Stomach (tissue), 9 donors: Measurements from ENCODE around the gene COL5A1. TPM values are rescaled to one million over a fixed set of nuclear protein-coding genes. Genes with fewer than 3 reads are reported as not detected.
A peak's percentile ranks its signal among the peaks of the same experiment; 100 is the strongest.

Source experiments
- DNase-seq, 2 donors: peaks; one replicate each; pipeline versions ENCODE4 v3.0.0 to v3.0.0-alpha.2; 2013 to 2019
- H3K27ac ChIP-seq, 5 donors: fragments of 200-600 bp in 4 of 5; sonication (generic) in 4 of 5; one replicate each; pipeline ENCODE4 v1.5.1; 2013 to 2019; ENCODE audit warnings: mild to moderate bottlenecking in 1 of 5, moderate library complexity in 1 of 5
- H3K27me3 ChIP-seq, 3 donors: fragments of 200-600 bp; sonication (generic); one replicate each; pipeline ENCODE4 v1.5.1; 2017 to 2019; ENCODE audit warnings: mixed run types in 1 of 3
- H3K36me3 ChIP-seq, 4 donors: fragments of 200-600 bp; sonication (generic); 1 replicate in 3 of 4; 2 replicates in 1 of 4; pipeline ENCODE4 v1.5.1; 2016 to 2019
- H3K4me1 ChIP-seq, 4 donors: fragments of 200-600 bp; sonication (generic); one replicate each; pipeline ENCODE4 v1.5.1; 2016 to 2019
- H3K4me3 ChIP-seq, 4 donors: fragments of 200-600 bp; sonication (generic) in 3 of 4; one replicate each; pipeline ENCODE4 v1.5.1; 2016 to 2019; ENCODE audit warnings: mild to moderate bottlenecking in 1 of 4
- H3K9me3 ChIP-seq, 4 donors: fragments of 200-600 bp; sonication (generic); one replicate each; pipeline ENCODE4 v1.5.1; 2016 to 2019
- CTCF ChIP-seq, 7 experiments: fragments of 450-650 bp in 4 of 7; fragments of 200-600 bp in 3 of 7; sonication (generic) in 3 of 7; IDR thresholded peaks; one replicate each; pipeline ENCODE4 v1.5.1; 2016 to 2019; ENCODE audit warnings: antibody characterized with exemption in 7 of 7, control low read depth in 2 of 7, mild to moderate bottlenecking in 1 of 7
- EP300 ChIP-seq: sonication (generic); formaldehyde crosslinking; IDR thresholded peaks from one replicate; pipeline ENCODE4 v1.6.1; 2017; ENCODE audit warnings: antibody characterized with exemption
- POLR2A ChIP-seq, 4 donors: fragments of 450-650 bp; IDR thresholded peaks; one replicate each; pipeline ENCODE4 v1.6.1; 2016; ENCODE audit warnings: antibody characterized with exemption in 4 of 4, control low read depth in 2 of 4, mild to moderate bottlenecking in 1 of 4, moderate library complexity in 1 of 4
- POLR2AphosphoS5 ChIP-seq, 3 donors: sonication (generic); formaldehyde crosslinking; IDR thresholded peaks; one replicate each; pipeline ENCODE4 v1.6.1; 2016; ENCODE audit warnings: antibody characterized with exemption in 3 of 3
- WGBS, 5 donors: extraction: QIAGEN DNeasy Blood & Tissue Kit in 3 of 5; methylation state at CpG; one replicate each; pipeline versions ENCODE4 v1.1.5 to v1.1.7; 2013 to 2018; 5-methylcytosine and 5-hydroxymethylcytosine counted together
- intact Hi-C: fragments of 100-400 bp; cut with DNase I; formaldehyde crosslinking; loops from one replicate; pipeline ENCODE4 v1.15.1; 2023; ENCODE audit warnings: low total_unique reads
- polyA plus RNA-seq, 3 donors: library from polyadenylated mRNA; stranded (reverse); fragments of 200-250 nt; gene quantifications; one replicate each; pipeline ENCODE4 v1.2.3, GENCODE V29; 2013
- total RNA-seq, 5 donors: library from RNA; depleted of rRNA; stranded (reverse); fragments of >200 nt; gene quantifications; one replicate each; pipeline versions ENCODE4 v1.1.0 to v1.2.3, GENCODE V29; 2014 to 2016
- donor health status: healthy with polysubstance abuse.
- donor health status: Bipolar disorder and iron deficiency.
- donor health status: healthy.

COL5A1 gene
- total and polyA plus RNA-seq, 8 donors: 7.3 to 205 (median 26.4) TPM

- Histone ChIP-seq H3K9me3 (no peaks in the 10 kb centered on the region), H3K36me3 (peaks cover 0 to 14% (median 2%) of the 10 kb centered on the region in 4 donors), H3K4me1 (peaks cover 8 to 38% (median 22%) of the 10 kb centered on the region in 4 donors), H3K4me3 (no peak overlapping the region), H3K27ac (peak overlapping the region in 1 of 5 donors; percentile 24), H3K27me3 (peaks cover 0 to 5% (median 0%) of the 10 kb centered on the region in 3 donors)
- no peak for DNase-seq
- 77 to 84% (median 80%) methylated on average over 10 to 12 of the region's 12 CpGs for WGBS, 5 donors
- TF ChIP-seq POLR2A (IDR thresholded peaks at IDR 0.05): no peak
- no peak for TF ChIP-seq EP300
- TF ChIP-seq POLR2AphosphoS5 (IDR thresholded peaks at IDR 0.05): no peak
- TF ChIP-seq CTCF (IDR thresholded peaks at IDR 0.05): no peak
- intact Hi-C loops: loop anchor here (5.0 kb wide), 1 partner anchor 43 kb away; no protein-coding TSS in a partner anchor
Observed at GRCh38 chr9:134694714-134695113, 53.1 kb downstream of the COL5A1 start.

DNA sequence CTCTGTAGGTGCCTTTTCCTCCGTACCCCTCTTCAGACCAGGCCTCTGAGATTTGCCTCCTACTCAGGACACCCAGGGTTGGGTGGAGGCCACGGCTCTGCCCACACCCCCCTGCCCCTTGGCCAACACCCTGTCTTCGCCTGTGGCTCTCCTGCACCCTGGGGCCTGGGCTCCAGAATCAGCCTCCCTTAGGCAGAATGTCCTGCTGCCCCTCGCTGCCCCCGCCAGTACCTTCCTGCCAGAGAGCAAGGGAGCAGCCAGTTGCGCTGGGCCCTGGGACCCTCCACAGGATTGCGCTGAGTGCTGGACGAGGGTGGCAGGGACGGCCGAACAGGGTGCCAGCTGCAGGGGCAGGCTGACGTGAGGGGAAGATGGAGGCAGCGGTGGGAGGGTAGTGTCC is 53.5 kb downstream of the COL5A1 start:
- no peak for DNase-seq
- 78 to 89% (median 83%) methylated on average over 10 to 12 of the region's 12 CpGs for WGBS, 5 donors
- intact Hi-C loops: loop anchor here (5.0 kb wide), 1 partner anchor 42 kb away; no protein-coding TSS in a partner anchor

GRCh38 chr9:134696433-134696832 is 54.8 kb downstream of the COL5A1 start:
- intact Hi-C loops: loop anchor here (5.0 kb wide), 1 partner anchor 41 kb away; no protein-coding TSS in a partner anchor
- H3K27ac ChIP-seq: no peak overlapping the region
- peaks cover 0 to 5% (median 0%) of the 10 kb centered on the region in 3 donors for H3K27me3 ChIP-seq
- H3K4me3 ChIP-seq: no peak overlapping the region
- WGBS, 5 donors: 73 to 79% (median 74%) methylated on average over 8 of the region's 8 CpGs
- peaks cover 4 to 24% (median 13%) of the 10 kb centered on the region in 4 donors for H3K4me1 ChIP-seq
- no peak for DNase-seq
- H3K36me3 ChIP-seq: peaks cover 9 to 28% (median 15%) of the 10 kb centered on the region in 4 donors
- H3K9me3 ChIP-seq: no peaks in the 10 kb centered on the region
- TF ChIP-seq POLR2AphosphoS5 (IDR thresholded peaks at IDR 0.05): no peak
- no peak for TF ChIP-seq CTCF (IDR thresholded peaks at IDR 0.05)
- no peak for TF ChIP-seq POLR2A (IDR thresholded peaks at IDR 0.05)
- TF ChIP-seq EP300: no peak

More for the DNA sequence above, 53.5 kb downstream of the COL5A1 start:
- TF ChIP-seq POLR2AphosphoS5 (IDR thresholded peaks at IDR 0.05) (no peak), EP300 (no peak), POLR2A (IDR thresholded peaks at IDR 0.05) (no peak), CTCF (IDR thresholded peaks at IDR 0.05) (no peak)
- Histone ChIP-seq H3K27me3 (peaks cover 0 to 5% (median 0%) of the 10 kb centered on the region in 3 donors), H3K27ac (peak overlapping the region in 1 of 5 donors; percentile 24), H3K9me3 (no peaks in the 10 kb centered on the region), H3K4me3 (no peak overlapping the region), H3K36me3 (peaks cover 0 to 16% (median 4%) of the 10 kb centered on the region in 4 donors), H3K4me1 (peaks cover 7 to 34% (median 18%) of the 10 kb centered on the region in 4 donors)

GRCh38 chr9:134698111-134698510 is 56.5 kb downstream of the COL5A1 start:
- 53 to 72% (median 63%) methylated on average over 1 to 5 of the region's 5 CpGs for WGBS, 5 donors
- DNase-seq: no peak
- Histone ChIP-seq H3K27me3 (peaks cover 0 to 5% (median 0%) of the 10 kb centered on the region in 3 donors), H3K4me1 (peaks cover 5 to 27% (median 16%) of the 10 kb centered on the region in 4 donors), H3K4me3 (no peak overlapping the region), H3K9me3 (no peaks in the 10 kb centered on the region), H3K27ac (no peak overlapping the region), H3K36me3 (peaks cover 10 to 26% (median 20%) of the 10 kb centered on the region in 4 donors)
- TF ChIP-seq EP300: no peak
- no peak for TF ChIP-seq POLR2A (IDR thresholded peaks at IDR 0.05)
- TF ChIP-seq CTCF (IDR thresholded peaks at IDR 0.05): no peak
- intact Hi-C loops: loop anchor here (5.0 kb wide), 1 partner anchor 39 kb away; no protein-coding TSS in a partner anchor
